GM10847 (cell line): ENCODE measurements around the gene MAG.

Experiments used
- POLR2A ChIP-seq: IDR thresholded peaks from 2 replicates; pipeline ENCODE4 v1.6.1; 2011; ENCODE audit not compliant: insufficient read length; ENCODE audit errors: extremely low read depth

The MAG gene

DNA sequence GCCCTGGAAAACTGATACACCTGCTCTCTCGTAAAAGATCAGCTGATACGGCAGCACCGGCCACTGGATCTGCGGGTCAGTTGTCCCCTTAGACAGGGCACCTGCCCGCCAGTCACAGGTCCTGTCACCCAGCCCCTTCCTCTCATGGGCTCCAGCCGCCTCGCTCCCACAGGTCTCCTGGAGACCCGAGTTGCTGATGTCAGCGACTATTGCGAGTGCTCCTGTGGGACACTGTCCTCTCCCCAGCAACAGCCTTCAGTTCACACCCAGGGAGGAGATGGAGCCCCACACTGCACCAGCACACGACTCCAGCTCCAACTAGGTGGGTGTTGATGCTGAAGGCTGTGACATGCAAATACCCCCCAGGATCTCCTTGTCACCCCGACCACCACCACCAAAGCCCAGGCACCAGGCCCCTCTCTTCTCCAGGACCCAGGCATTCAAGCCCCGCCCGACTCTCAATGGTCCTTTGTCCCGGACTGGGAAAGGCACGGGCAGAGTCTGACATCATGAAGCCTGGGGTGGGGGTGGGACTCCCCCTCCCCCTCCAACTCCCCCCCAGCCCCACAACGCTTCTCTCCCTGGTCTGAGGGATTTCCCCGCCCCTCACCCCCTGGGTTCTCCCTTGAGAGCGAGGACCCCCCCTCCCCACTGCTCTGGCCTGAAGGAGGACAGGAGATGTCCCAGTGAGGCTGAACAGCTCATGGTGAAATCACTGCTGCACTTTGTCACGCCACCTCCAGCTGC is 1.4 kb upstream of the MAG start:
- no peak for TF ChIP-seq POLR2A

GRCh38 chr19:35291259-35291658 is 702 bp upstream of the MAG start:
- no peak for TF ChIP-seq POLR2A

DNA sequence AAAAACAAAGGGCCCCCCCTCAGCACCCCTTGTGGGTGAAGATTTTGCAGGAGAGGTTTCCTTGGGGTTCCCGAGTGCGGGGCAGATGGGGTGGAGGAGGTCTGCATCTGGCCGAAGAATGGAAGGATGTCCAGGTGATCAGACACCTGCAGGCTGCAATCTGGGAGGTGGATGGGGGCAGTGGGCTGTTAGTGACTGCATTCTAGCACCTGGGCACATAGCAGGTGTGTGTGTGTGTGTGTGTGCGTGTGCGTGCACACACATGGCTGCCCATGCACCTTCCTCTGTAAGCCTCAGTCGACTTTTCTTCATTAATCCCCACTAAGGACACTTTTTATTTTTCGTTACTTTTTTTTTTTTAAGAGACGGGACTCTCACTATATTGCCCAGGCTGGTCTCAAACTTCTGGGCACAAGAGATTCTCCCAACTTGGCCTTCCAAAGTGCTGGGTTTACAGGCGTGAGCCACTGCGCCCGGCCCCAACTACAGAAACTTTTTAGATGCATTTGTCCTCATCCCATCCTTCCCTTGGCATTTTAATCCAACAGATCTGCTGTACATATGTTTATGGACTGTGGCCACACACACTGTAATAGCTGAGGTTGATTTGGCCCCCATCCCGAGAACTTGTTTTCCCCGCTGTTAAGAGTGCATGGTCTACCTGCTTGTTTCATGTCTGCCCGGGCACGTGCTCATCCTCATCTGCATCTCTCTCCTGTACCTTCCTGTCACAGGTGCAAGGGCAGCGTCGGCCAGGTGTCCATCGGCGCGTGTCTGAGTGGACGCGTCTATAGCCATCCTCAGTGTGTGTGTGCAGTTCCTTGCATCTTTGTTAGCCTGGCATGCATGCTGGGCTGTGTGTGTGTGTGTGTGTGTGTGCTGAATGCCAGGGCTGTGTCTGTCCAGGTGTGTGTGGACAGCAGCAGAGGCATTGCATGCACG is 731 bp downstream of the MAG start:
- TF ChIP-seq POLR2A, result no peak

GRCh38 chr19:35293363-35293739 is 1.4 kb downstream of the MAG start:
- no peak for TF ChIP-seq POLR2A

- no peak for TF ChIP-seq POLR2A
Observed at GRCh38 chr19:35293808-35294207, 1.8 kb downstream of the MAG start.

- no peak for TF ChIP-seq POLR2A
Observed at GRCh38 chr19:35294328-35294727, 2.4 kb downstream of the MAG start.

DNA sequence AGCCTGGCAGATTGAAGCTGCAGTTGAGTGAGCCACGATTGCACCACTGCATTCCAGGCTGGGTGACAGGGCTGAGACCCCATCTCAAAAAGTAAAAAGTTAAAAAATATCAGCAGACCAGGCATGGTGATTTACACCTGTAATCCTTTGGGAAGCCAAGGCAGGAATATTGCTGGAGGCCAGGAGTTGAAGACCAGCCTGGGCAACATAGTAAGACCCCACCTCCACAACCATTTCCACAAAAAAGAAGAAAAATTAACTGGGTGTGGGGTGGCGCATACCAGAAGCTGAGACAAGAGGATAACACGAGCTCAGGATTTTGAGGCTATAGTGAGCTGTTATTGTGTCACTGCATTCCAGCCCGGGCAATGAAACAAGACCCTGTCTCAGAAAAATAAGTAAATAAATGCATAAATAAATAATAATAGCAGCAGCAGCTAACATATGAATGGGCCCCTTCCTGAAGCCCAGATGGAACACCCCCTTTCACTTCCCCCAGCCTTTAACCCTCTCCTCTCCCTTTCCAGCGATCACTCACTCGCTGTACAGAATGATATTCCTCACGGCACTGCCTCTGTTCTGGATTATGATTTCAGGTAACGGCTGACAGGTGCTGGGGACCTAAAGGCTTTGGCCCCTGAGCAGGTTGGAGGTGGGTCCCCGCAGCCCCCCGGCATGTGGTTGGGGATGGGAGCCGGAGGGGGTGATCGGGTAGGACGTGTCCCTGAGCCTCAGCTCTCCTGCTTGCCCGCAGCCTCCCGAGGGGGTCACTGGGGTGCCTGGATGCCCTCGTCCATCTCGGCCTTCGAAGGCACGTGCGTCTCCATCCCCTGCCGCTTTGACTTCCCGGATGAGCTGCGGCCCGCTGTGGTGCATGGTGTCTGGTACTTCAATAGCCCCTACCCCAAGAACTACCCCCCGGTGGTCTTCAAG is 3.2 kb downstream of the MAG start:
- no peak for TF ChIP-seq POLR2A

GRCh38 chr19:35295792-35296462 is 4.0 kb downstream of the MAG start:
- no peak for TF ChIP-seq POLR2A

GRCh38 chr19:35296644-35297514 is 4.9 kb downstream of the MAG start:
- TF ChIP-seq POLR2A, result no peak

DNA sequence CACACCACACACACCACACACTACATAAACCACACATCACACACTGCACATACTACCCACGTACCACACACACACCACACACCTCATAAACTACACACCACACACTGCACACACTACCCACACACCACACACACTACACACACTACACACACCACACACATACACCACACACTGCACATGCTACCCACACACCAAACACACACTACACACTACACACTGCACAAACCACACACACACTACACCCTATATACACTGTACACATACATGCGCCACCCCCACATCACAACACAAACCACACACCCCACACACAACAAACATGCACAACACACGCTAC is 5.5 kb downstream of the MAG start:
- TF ChIP-seq POLR2A, result no peak

- no peak for TF ChIP-seq POLR2A
Observed at GRCh38 chr19:35297922-35298321, 6.0 kb downstream of the MAG start.

DNA sequence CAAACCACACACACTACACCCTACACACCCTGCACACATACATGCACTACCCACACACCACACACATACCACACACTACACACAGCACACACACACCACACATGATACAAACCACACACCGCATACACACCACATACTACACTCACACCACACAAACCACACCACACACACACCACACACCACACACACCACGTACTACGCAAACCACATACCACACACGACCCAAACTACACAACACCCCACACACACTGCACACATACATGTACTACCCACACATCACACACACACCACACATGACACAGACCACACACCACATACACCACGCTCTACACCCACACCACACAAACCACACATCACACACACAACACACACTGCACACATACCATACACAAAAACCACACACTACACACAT is 6.6 kb downstream of the MAG start:
- no peak for TF ChIP-seq POLR2A

GRCh38 chr19:35299523-35300338 is 7.8 kb downstream of the MAG start:
- no peak for TF ChIP-seq POLR2A
